Tibial artery (tissue), 4 donors: ENCODE data around the gene CSTPP1.

Experiments
- DNase-seq, 2 donors: peaks; one replicate each; pipeline ENCODE4 v3.0.0-alpha.2; 2019
- H3K27ac ChIP-seq, 2 donors: fragments of 200-600 bp; sonication (generic) in 1 of 2; 1 replicate in 1 of 2; 2 replicates in 1 of 2; pipeline ENCODE4 v1.5.1; 2018 to 2019; ENCODE audit warnings: mild to moderate bottlenecking in 1 of 2
- H3K27me3 ChIP-seq, 2 donors: fragments of 200-600 bp; sonication (generic) in 1 of 2; one replicate each; pipeline versions ENCODE4 v1.5.1 to v1.6.0; 2016 to 2019
- H3K36me3 ChIP-seq, 3 donors: fragments of 200-600 bp; sonication (generic) in 2 of 3; one replicate each; pipeline ENCODE4 v1.5.1; 2016 to 2019; ENCODE audit warnings: mild to moderate bottlenecking in 2 of 3
- H3K4me1 ChIP-seq, 4 donors: fragments of 200-600 bp; sonication (generic) in 2 of 4; 1 replicate in 3 of 4; 2 replicates in 1 of 4; pipeline ENCODE4 v1.5.1; 2016 to 2019
- H3K4me3 ChIP-seq, 2 donors: fragments of 200-600 bp; sonication (generic) in 1 of 2; 1 replicate in 1 of 2; 2 replicates in 1 of 2; pipeline ENCODE4 v1.5.1; 2018 to 2019; ENCODE audit warnings: mild to moderate bottlenecking in 2 of 2
- H3K9me3 ChIP-seq, 3 donors: fragments of 200-600 bp; sonication (generic) in 1 of 3; one replicate each; pipeline ENCODE4 v1.5.1; 2016 to 2019
- CTCF ChIP-seq, 2 experiments: fragments of 200-600 bp in 1 of 2; fragments of 450-650 bp in 1 of 2; IDR thresholded peaks; one replicate each; pipeline ENCODE4 v1.5.1; 2017 to 2019; ENCODE audit warnings: antibody characterized with exemption in 2 of 2, mild to moderate bottlenecking in 1 of 2, moderate library complexity in 1 of 2
- intact Hi-C: fragments of 100-400 bp; cut with DNase I; formaldehyde crosslinking; loops from one replicate; pipeline ENCODE4 v1.15.0; 2023; ENCODE audit warnings: low total_unique reads

CSTPP1 gene

GRCh38 chr11:47007579-47007978, 71.0 kb downstream of the CSTPP1 start:
- Histone ChIP-seq H3K4me3 (no peak overlapping the region), H3K27ac (no peak overlapping the region), H3K36me3 (no peaks in the 10 kb centered on the region), H3K9me3 (no peaks in the 10 kb centered on the region), H3K27me3 (no peaks in the 10 kb centered on the region), H3K4me1 (peaks cover 0 to 21% (median 10%) of the 10 kb centered on the region in 4 donors)
- no peak for DNase-seq
- intact Hi-C loops, result no loop called here
- no peak for TF ChIP-seq CTCF (IDR thresholded peaks at IDR 0.05)

GRCh38 chr11:47010179-47010578, 73.6 kb downstream of the CSTPP1 start:
- Histone ChIP-seq H3K4me3 (no peak overlapping the region), H3K27me3 (no peaks in the 10 kb centered on the region), H3K36me3 (no peaks in the 10 kb centered on the region), H3K27ac (no peak overlapping the region), H3K4me1 (peaks cover 0 to 3% (median under 1%) of the 10 kb centered on the region in 4 donors), H3K9me3 (no peaks in the 10 kb centered on the region)
- DNase-seq, result no peak
- intact Hi-C loops, result no loop called here
- no peak for TF ChIP-seq CTCF (IDR thresholded peaks at IDR 0.05)

DNA sequence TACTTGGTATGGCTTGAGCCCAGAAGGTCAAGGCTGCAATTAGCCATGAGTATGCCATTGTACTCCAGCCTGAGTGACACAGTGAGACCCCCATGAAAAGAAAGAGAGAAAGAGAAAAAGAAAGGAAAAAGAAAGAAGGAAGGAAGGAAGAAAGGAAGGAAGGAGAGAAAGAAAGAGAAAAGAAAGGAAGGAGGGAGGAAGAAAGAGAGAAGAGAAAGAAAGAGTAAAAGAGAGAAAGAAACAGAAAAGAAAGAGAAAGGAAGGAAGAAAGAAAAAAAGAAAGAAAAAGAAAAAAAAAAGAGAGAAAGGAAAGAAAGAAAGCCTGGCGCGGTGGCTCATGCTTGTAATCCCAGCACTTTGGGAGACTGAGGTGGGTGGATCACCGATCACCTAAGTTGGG, 77.5 kb downstream of the CSTPP1 start:
- no peak for DNase-seq
- intact Hi-C loops, result no loop called here
- Histone ChIP-seq H3K36me3 (no peaks in the 10 kb centered on the region), H3K9me3 (no peaks in the 10 kb centered on the region), H3K27me3 (no peaks in the 10 kb centered on the region), H3K4me3 (no peak overlapping the region), H3K27ac (no peak overlapping the region), H3K4me1 (no peaks in the 10 kb centered on the region)
- TF ChIP-seq CTCF (IDR thresholded peaks at IDR 0.05), result no peak

DNA sequence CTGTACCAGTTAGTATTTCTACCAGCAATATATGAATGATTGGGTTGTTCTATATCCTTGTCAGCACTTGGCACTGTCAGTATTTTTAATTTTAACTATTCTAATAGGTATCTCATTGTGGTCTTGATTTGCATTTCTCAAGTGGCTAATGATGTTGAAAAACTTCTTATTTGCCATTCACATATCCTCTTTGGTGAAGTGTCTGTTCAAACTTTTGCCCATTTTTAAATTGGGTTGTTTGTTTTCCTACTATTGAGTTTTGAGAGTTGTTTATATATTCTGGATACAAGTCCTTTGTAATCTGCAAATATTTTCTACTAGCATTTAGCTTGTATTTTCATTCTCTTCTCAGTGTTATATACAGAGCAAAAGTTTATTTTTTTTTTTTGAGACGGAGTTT, 82.1 kb downstream of the CSTPP1 start:
- intact Hi-C loops, result no loop called here
- H3K36me3 ChIP-seq, result no peaks in the 10 kb centered on the region
- no peaks in the 10 kb centered on the region for H3K4me1 ChIP-seq
- H3K27me3 ChIP-seq, result no peaks in the 10 kb centered on the region
- no peak for DNase-seq
- no peak overlapping the region for H3K4me3 ChIP-seq
- no peaks in the 10 kb centered on the region for H3K9me3 ChIP-seq
- TF ChIP-seq CTCF (IDR thresholded peaks at IDR 0.05), result no peak
- H3K27ac ChIP-seq, result no peak overlapping the region

- intact Hi-C loops, result no loop called here
- no peak overlapping the region for H3K4me3 ChIP-seq
Observed at GRCh38 chr11:47020793-47021526, 84.4 kb downstream of the CSTPP1 start.

More at GRCh38 chr11:47020793-47021526, 84.4 kb downstream of the CSTPP1 start:
- H3K27ac ChIP-seq, result no peak overlapping the region
- H3K36me3 ChIP-seq, result no peaks in the 10 kb centered on the region
- no peaks in the 10 kb centered on the region for H3K27me3 ChIP-seq
- no peak for DNase-seq
- no peaks in the 10 kb centered on the region for H3K9me3 ChIP-seq
- H3K4me1 ChIP-seq, result no peaks in the 10 kb centered on the region
- no peak for TF ChIP-seq CTCF (IDR thresholded peaks at IDR 0.05)
